ENCODE data around the gene TRPM2. TPM values are rescaled to one million over a fixed set of nuclear protein-coding genes. Genes with fewer than 3 reads are reported as not detected.

TRPM2 gene
- total and polyA plus RNA-seq, 12 donors = 1.5 to 28.3 (median 11.3) TPM

DNA sequence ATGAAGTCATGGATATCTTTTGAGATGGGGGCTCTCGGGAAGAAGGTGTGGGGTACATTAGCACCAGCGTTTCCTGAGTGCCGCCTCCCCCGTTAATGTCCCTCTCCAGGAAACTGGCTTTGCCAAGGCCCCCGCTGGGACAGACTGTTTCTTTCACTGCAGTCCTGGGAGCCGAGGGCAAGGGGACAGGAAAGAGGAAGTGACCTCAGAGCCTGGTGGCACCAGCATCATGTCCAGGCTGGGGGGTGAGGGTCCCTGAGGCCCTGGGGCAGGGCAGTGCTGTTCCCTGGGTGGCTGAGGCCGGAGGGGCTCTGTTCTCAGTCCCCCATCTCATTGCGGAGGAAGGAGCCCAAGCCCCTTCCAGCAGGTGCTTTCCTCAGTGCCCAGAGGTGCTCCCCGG, 47.7 kb upstream of the TRPM2 start:
- H3K27me3 ChIP-seq = no peaks in the 10 kb centered on the region
- intact Hi-C loops (cut with DNase I) = no loop called here
- TF ChIP-seq, protein P1, sequence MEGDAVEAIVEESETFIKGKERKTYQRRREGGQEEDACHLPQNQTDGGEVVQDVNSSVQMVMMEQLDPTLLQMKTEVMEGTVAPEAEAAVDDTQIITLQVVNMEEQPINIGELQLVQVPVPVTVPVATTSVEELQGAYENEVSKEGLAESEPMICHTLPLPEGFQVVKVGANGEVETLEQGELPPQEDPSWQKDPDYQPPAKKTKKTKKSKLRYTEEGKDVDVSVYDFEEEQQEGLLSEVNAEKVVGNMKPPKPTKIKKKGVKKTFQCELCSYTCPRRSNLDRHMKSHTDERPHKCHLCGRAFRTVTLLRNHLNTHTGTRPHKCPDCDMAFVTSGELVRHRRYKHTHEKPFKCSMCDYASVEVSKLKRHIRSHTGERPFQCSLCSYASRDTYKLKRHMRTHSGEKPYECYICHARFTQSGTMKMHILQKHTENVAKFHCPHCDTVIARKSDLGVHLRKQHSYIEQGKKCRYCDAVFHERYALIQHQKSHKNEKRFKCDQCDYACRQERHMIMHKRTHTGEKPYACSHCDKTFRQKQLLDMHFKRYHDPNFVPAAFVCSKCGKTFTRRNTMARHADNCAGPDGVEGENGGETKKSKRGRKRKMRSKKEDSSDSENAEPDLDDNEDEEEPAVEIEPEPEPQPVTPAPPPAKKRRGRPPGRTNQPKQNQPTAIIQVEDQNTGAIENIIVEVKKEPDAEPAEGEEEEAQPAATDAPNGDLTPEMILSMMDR (IDR thresholded peaks at IDR 0.05) = no peak
- no peak for TF ChIP-seq POLR2A (IDR thresholded peaks at IDR 0.05)
- no peak overlapping the region for H3K4me3 ChIP-seq
- peak in 2 of 7 donors; percentile 31 to 46 for DNase-seq
- H3K9me3 ChIP-seq (replicated peaks in 1 of 3) = no peaks in the 10 kb centered on the region
- WGBS, 4 donors = 67 to 83% (median 77%) methylated on average over 5 to 9 of the region's 9 CpGs
- H3K4me1 ChIP-seq (replicated peaks in 1 of 2) = peaks cover 7 to 13% of the 10 kb centered on the region in 2 donors
- H3K36me3 ChIP-seq (replicated peaks in 1 of 2) = peaks cover 0 to 5% of the 10 kb centered on the region in 2 donors
- peak overlapping the region in 1 of 5 donors; percentile 63 for H3K27ac ChIP-seq

DNA sequence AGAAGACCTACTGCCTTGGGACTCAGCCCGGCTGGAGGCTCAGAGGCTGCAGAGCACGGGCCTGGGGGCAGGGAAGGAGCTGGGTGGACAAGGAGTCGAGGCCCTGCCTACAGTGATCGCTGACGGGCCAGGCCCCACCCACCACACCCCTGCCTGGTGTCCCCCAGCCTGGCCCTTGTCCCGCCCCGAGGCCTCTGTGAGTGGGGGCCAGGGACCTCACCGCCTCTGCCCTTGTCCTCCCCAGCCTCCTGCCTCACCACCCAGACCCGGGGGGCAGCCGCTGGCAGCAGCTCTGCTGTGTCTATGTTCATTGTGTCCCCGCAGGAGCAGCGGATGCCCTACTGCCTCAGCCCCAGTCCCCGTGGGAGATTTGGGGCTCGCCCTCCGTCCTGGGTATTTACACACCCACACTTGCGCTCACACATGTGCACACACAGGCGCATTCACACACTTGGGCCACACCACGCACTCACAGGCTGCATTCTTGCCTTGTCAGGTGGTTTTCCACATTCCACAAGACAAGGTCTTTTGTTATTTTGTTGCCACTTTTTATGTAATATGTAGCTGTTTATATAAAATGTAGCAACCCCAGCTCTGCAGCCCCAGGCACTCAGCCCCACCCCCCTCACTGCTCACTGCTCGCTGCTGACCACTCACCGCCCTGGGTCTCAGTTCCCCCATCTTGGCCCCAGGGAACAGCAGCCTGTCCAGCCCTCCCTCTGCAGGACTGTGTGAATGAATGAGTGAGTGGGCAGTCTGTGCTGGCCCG, 46.3 kb upstream of the TRPM2 start:
- Histone ChIP-seq H3K27me3 (no peaks in the 10 kb centered on the region), H3K27ac (peak overlapping the region in 1 of 5 donors; percentile 63), H3K36me3 (replicated peaks in 1 of 2) (peaks cover 0 to 19% of the 10 kb centered on the region in 2 donors), H3K4me3 (no peak overlapping the region), H3K4me1 (replicated peaks in 1 of 2) (no peaks in the 10 kb centered on the region), H3K9me3 (replicated peaks in 1 of 3) (no peaks in the 10 kb centered on the region)
- DNase-seq = no peak
- TF ChIP-seq, protein P1 (IDR thresholded peaks at IDR 0.05) = no peak
- TF ChIP-seq POLR2A (IDR thresholded peaks at IDR 0.05) = no peak
- intact Hi-C loops (cut with DNase I) = no loop called here
- 82 to 91% (median 87%) methylated on average over 12 to 21 of the region's 21 CpGs for WGBS, 4 donors

DNA sequence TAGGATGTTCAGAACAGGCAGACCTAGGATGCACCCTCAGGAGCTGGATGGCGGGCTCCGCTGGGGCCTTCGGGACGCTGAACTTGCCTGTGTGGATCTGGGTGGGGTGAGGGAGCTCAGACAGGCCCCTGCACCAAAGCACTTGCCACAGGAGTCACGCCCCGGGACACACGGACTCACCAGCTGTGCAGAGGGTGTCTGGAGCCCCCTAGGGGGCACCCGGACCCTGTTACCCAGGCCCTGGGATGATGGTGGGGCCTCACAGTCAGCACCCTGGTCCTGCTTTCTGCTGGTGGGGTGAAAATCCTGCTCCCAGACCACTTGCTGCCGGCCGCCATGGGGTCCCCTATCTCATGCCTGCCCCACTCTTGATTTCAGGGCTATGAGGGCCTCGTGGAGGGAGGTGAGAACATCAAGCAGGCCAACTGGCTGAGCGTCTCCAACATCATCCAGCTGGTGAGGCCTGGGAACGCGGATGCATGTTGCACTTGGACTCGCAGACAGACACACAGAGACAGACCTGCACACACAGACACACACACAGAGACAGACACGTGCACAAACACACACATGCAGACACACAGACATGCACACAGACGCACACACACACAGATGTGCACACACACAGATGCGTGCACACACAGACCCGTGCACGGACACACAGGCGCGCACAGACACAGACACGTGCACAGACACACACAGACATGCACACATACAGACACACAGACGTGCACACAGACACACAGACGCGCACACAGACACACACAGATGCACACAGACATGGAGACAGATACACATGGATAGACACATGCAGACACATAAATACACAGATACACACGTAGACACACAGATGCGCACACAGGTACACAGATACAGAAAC, 42.6 kb upstream of the TRPM2 start:
- H3K27ac ChIP-seq = no peak overlapping the region
- H3K36me3 ChIP-seq (replicated peaks in 1 of 2) = peaks cover 0 to 43% of the 10 kb centered on the region in 2 donors
- no peaks in the 10 kb centered on the region for H3K4me1 ChIP-seq (replicated peaks in 1 of 2)
- 93 to 99% (median 93%) methylated on average over 11 to 28 of the region's 28 CpGs for WGBS, 4 donors
- TF ChIP-seq, protein P1 (IDR thresholded peaks at IDR 0.05) = no peak
- no peak for TF ChIP-seq POLR2A (IDR thresholded peaks at IDR 0.05)
- H3K9me3 ChIP-seq (replicated peaks in 1 of 3) = no peaks in the 10 kb centered on the region
- H3K27me3 ChIP-seq = no peaks in the 10 kb centered on the region
- H3K4me3 ChIP-seq = no peak overlapping the region
- DNase-seq = no peak
- intact Hi-C loops (cut with DNase I) = no loop called here

DNA sequence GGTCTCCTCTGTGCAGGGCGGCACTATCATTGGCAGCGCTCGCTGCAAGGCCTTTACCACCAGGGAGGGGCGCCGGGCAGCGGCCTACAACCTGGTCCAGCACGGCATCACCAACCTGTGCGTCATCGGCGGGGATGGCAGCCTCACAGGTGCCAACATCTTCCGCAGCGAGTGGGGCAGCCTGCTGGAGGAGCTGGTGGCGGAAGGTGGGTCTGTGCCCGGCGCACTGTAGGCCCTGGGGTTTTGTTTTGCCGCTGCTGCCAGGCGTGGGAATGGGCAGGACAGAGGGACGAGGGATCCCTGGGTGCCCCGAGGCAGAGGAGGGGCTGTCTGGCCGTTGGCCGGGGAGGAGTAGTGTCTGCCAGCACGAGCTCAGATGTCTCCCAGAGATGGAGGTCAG, 41.3 kb upstream of the TRPM2 start:
- Histone ChIP-seq H3K36me3 (replicated peaks in 1 of 2) (peaks cover 0 to 51% of the 10 kb centered on the region in 2 donors), H3K9me3 (replicated peaks in 1 of 3) (no peaks in the 10 kb centered on the region), H3K4me1 (replicated peaks in 1 of 2) (no peaks in the 10 kb centered on the region), H3K4me3 (no peak overlapping the region), H3K27me3 (no peaks in the 10 kb centered on the region), H3K27ac (no peak overlapping the region)
- no peak for TF ChIP-seq POLR2A (IDR thresholded peaks at IDR 0.05)
- TF ChIP-seq, protein P1 (IDR thresholded peaks at IDR 0.05) = no peak
- intact Hi-C loops (cut with DNase I) = no loop called here
- no peak for DNase-seq
- 89 to 98% (median 93%) methylated on average over 14 to 22 of the region's 22 CpGs for WGBS, 4 donors
